ENCODE measurements around the gene SCFD2.

GRCh38 chr4:52968241-52968640, 397.6 kb downstream of the SCFD2 start:
- TF ChIP-seq CTCF (IDR thresholded peaks at IDR 0.05; ENCODE audit: low read depth, low read length, missing input control) (no peak), GABPA (IDR thresholded peaks at IDR 0.05 in 1 of 2, conservative IDR thresholded peaks at IDR 0.05 in 1 of 2) (no peak), TAF1 (conservative IDR thresholded peaks at IDR 0.05) (no peak), RAD21 (IDR thresholded peaks at IDR 0.05) (no peak), REST (IDR thresholded peaks at IDR 0.05) (no peak), FOXA1 (IDR thresholded peaks at IDR 0.05) (no peak)
